Common myeloid progenitor, CD34-positive (primary cell): ENCODE measurements around the gene NETO2.
A peak's percentile ranks its signal among the peaks of the same experiment; 100 is the strongest.

Experiments used
- CTCF ChIA-PET: fragments of 350-600 bp; sonication (Branson Sonifier 250); formaldehyde crosslinking; loops from one replicate; lab custom pipeline; 2021; ENCODE audit warnings: antibody characterized with exemption; lab: Charles Lee
- POLR2A ChIA-PET: fragments of 350-600 bp; sonication (Branson Sonifier 250); formaldehyde crosslinking; loops from one replicate; lab custom pipeline; 2021; ENCODE audit warnings: antibody characterized with exemption; lab: Charles Lee
- DNase-seq, 3 donors: peaks; one replicate each; pipeline versions ENCODE4 v3.0.0 to v3.0.0-alpha.2; 2013
- H3K27ac ChIP-seq, 2 experiments: 1 replicate in 1 of 2; 2 replicates in 1 of 2; pipeline ENCODE4 v1.7.0; 2013; ENCODE audit warnings: inconsistent platforms in 2 of 2, low read length in 2 of 2, mild to moderate bottlenecking in 2 of 2, low read depth in 1 of 2, moderate library complexity in 1 of 2; ENCODE audit not compliant: severe bottlenecking in 2 of 2, insufficient read depth in 1 of 2, poor library complexity in 1 of 2
- H3K27me3 ChIP-seq, 5 experiments: replicated peaks in 2 of 5; 1 replicate in 3 of 5; 2 replicates in 2 of 5; pipeline versions ENCODE4 v1.6.1 to v1.7.0; 2013; ENCODE audit warnings: low read length in 4 of 5, mild to moderate bottlenecking in 2 of 5, moderate library complexity in 2 of 5, inconsistent platforms in 1 of 5; ENCODE audit not compliant: insufficient read depth in 5 of 5, control insufficient read depth in 4 of 5
- H3K36me3 ChIP-seq, 4 experiments: 1 replicate in 2 of 4; 2 replicates in 2 of 4; pipeline versions ENCODE4 v1.6.1 to v1.7.0; 2013; ENCODE audit warnings: low read length in 3 of 4, control low read depth in 1 of 4, mild to moderate bottlenecking in 1 of 4; ENCODE audit not compliant: control insufficient read depth in 4 of 4, insufficient read depth in 4 of 4
- H3K4me1 ChIP-seq, 4 experiments: 1 replicate in 3 of 4; 2 replicates in 1 of 4; pipeline versions ENCODE4 v1.6.1 to v1.7.1; 2013; ENCODE audit warnings: low read length in 3 of 4, mild to moderate bottlenecking in 3 of 4, control low read depth in 1 of 4, inconsistent platforms in 1 of 4, moderate library complexity in 1 of 4; ENCODE audit not compliant: control insufficient read depth in 4 of 4, insufficient read depth in 4 of 4; ENCODE audit errors: control extremely low read depth in 1 of 4
- H3K4me3 ChIP-seq, 7 experiments: 1 replicate in 4 of 7; 2 replicates in 3 of 7; pipeline versions ENCODE4 v1.5.1 to v1.7.0; 2013; ENCODE audit warnings: mild to moderate bottlenecking in 7 of 7, low read length in 6 of 7, moderate library complexity in 6 of 7, inconsistent platforms in 2 of 7, low read depth in 2 of 7, control low read depth in 1 of 7; ENCODE audit not compliant: insufficient read depth in 4 of 7, control insufficient read depth in 1 of 7; ENCODE audit errors: extremely low read depth in 1 of 7
- H3K9me3 ChIP-seq, 5 experiments: 1 replicate in 4 of 5; 2 replicates in 1 of 5; pipeline versions ENCODE4 v1.6.1 to v1.7.1; 2013; ENCODE audit warnings: low read length in 4 of 5, mild to moderate bottlenecking in 2 of 5, inconsistent platforms in 1 of 5, low read depth in 1 of 5, moderate library complexity in 1 of 5; ENCODE audit not compliant: control insufficient read depth in 4 of 5, insufficient read depth in 2 of 5; ENCODE audit errors: control extremely low read depth in 1 of 5
- WGBS: methylation state at CpG from one replicate; pipeline ENCODE4 v1.1.5; 2013; ENCODE audit not compliant: insufficient coverage; 5-methylcytosine and 5-hydroxymethylcytosine counted together

NETO2 gene

GRCh38 chr16:47046726-47047523, 96.8 kb downstream of the NETO2 start:
- POLR2A ChIA-PET = no interaction called here
- H3K4me3 ChIP-seq = no peak overlapping the region
- DNase-seq = no peak
- CTCF ChIA-PET = interaction anchor here (1.0 kb wide), 1 partner anchor 12 kb away, joined by 3 read pairs; no protein-coding TSS in a partner anchor
- peaks cover 0 to 26% (median 2%) of the 10 kb centered on the region in 5 experiments for H3K27me3 ChIP-seq
- peaks cover 3 to 20% (median 15%) of the 10 kb centered on the region in 4 experiments for H3K4me1 ChIP-seq
- no peaks in the 10 kb centered on the region for H3K36me3 ChIP-seq
- no peaks in the 10 kb centered on the region for H3K9me3 ChIP-seq
- 82% methylated on average over 8 of the region's 8 CpGs for WGBS
- no peak overlapping the region for H3K27ac ChIP-seq

GRCh38 chr16:47045459-47045858, 98.3 kb downstream of the NETO2 start:
- Histone ChIP-seq H3K27ac (no peak overlapping the region), H3K9me3 (no peaks in the 10 kb centered on the region), H3K4me1 (peaks cover 3 to 20% (median 15%) of the 10 kb centered on the region in 4 experiments), H3K27me3 (peaks cover 0 to 30% (median 5%) of the 10 kb centered on the region in 5 experiments), H3K36me3 (no peaks in the 10 kb centered on the region), H3K4me3 (peak overlapping the region in 1 of 7 experiments; percentile 1)
- DNase-seq = peak; percentile 24 to 65 (median 41)
- WGBS = 6% methylated on average over 2 of the region's 3 CpGs
- ChIA-PET POLR2A (interaction anchor here (0.7 kb wide), 1 partner anchor 347 kb away, joined by 12 read pairs; no protein-coding TSS in a partner anchor), CTCF (no interaction called here)

GRCh38 chr16:47045023-47045422, 98.7 kb downstream of the NETO2 start:
- CTCF ChIA-PET = interaction anchor here (1.0 kb wide), 1 partner anchor 1202 kb away, joined by 4 read pairs; the partner anchor contains the start of gene ABCC11
- Histone ChIP-seq H3K4me1 (peaks cover 3 to 20% (median 15%) of the 10 kb centered on the region in 4 experiments), H3K4me3 (no peak overlapping the region), H3K36me3 (no peaks in the 10 kb centered on the region), H3K27ac (no peak overlapping the region), H3K9me3 (no peaks in the 10 kb centered on the region), H3K27me3 (peaks cover 0 to 34% (median 5%) of the 10 kb centered on the region in 5 experiments)
- peak; percentile 36 to 55 (median 46) for DNase-seq
- 42% methylated on average over 2 of the region's 8 CpGs for WGBS
- POLR2A ChIA-PET = no interaction called here

- WGBS = 97% methylated on average over 6 of the region's 8 CpGs
- Histone ChIP-seq H3K9me3 (no peaks in the 10 kb centered on the region), H3K36me3 (no peaks in the 10 kb centered on the region), H3K27ac (no peak overlapping the region), H3K4me1 (peaks cover 3 to 20% (median 15%) of the 10 kb centered on the region in 4 experiments), H3K27me3 (peaks cover 0 to 37% (median 11%) of the 10 kb centered on the region in 5 experiments), H3K4me3 (no peak overlapping the region)
- POLR2A ChIA-PET = no interaction called here
- CTCF ChIA-PET = interaction anchor here (1.0 to 1.1 kb wide), 2 partner anchors 490 to 1203 kb away, joined by 3 to 4 read pairs; partner anchors contain the start of gene ABCC11
- DNase-seq = no peak
These were observed 99.6 kb downstream of the NETO2 start for GRCh38 chr16:47043970-47044684.

GRCh38 chr16:47043200-47043599, 100.5 kb downstream of the NETO2 start:
- Histone ChIP-seq H3K27ac (no peak overlapping the region), H3K9me3 (no peaks in the 10 kb centered on the region), H3K36me3 (no peaks in the 10 kb centered on the region), H3K27me3 (peaks cover 0 to 32% (median 12%) of the 10 kb centered on the region in 5 experiments), H3K4me1 (peaks cover 3 to 20% (median 17%) of the 10 kb centered on the region in 4 experiments), H3K4me3 (no peak overlapping the region)
- CTCF ChIA-PET = interaction anchor here (0.8 to 1.1 kb wide), 2 partner anchors 489 to 1114 kb away, joined by 3 read pairs; no protein-coding TSS in a partner anchor
- DNase-seq = no peak
- POLR2A ChIA-PET = no interaction called here
- 100% methylated on average over 6 of the region's 8 CpGs for WGBS

- DNase-seq = peak; percentile 76 to 84 (median 83)
- 6% methylated on average over 58 of the region's 67 CpGs for WGBS
- Histone ChIP-seq H3K9me3 (no peaks in the 10 kb centered on the region), H3K27me3 (peaks cover 0 to 33% (median 12%) of the 10 kb centered on the region in 5 experiments), H3K4me1 (peaks cover 0 to 8% (median 4%) of the 10 kb centered on the region in 4 experiments), H3K36me3 (no peaks in the 10 kb centered on the region), H3K4me3 (peak overlapping the region; percentile 42 to 76 (median 66)), H3K27ac (no peak overlapping the region)
- POLR2A ChIA-PET = interaction anchor here (0.9 kb wide), 1 partner anchor 1017 kb away, joined by 4 read pairs; no protein-coding TSS in a partner anchor
- CTCF ChIA-PET = interaction anchor here (1.0 to 1.7 kb wide), 14 partner anchors 8 to 1129 kb away, joined by 3 to 10 read pairs (median 4); partner anchors contain the start of gene DNAJA2
These were observed 105.8 kb downstream of the NETO2 start for GRCh38 chr16:47037746-47038458.
